PC-9 (cell line): Measurements from ENCODE around the gene COX4I1.

Source experiments
- EZH2 ChIP-seq: fragments of 200-600 bp; sonication (generic); IDR thresholded peaks from 2 replicates; pipeline ENCODE4 v1.8.0; 2017; ENCODE audit warnings: antibody characterized with exemption, low read depth
- TF ChIP-seq, protein P1 (sequence below): fragments of 200-600 bp; sonication (generic); conservative IDR thresholded peaks from 2 replicates; pipeline ENCODE4 v1.6.1; 2017; ENCODE audit warnings: mixed run types, antibody characterized with exemption, mild to moderate bottlenecking, moderate library complexity

DNA sequence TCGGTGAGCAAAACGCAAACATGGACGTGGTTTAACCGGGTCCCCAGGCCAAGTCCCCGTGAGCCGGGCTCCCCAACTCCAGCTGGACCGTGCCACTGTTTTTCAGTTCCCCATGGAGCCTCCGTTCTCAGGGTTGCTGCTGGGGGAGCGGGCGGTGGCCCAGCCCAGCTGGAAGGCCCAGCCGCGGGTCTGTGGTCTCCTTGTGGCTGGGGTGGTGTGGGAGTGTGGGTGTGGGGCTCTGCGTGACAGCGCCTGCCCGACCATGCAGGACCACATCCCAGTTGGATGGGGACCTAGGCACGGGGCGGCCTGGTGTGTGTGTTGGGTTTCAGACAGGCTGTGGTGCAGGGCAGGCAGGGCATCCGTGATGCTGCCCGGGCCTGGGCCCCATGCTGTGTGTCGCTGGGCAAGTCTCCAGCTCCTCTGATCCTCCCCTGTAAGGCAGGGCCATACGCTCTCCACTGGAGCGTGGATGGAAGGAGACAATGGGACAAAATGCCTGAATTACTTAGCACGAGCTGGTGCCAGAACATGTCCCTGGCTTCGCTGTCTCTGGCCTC is 40.3 kb downstream of the COX4I1 start:
- TF ChIP-seq, protein P1, sequence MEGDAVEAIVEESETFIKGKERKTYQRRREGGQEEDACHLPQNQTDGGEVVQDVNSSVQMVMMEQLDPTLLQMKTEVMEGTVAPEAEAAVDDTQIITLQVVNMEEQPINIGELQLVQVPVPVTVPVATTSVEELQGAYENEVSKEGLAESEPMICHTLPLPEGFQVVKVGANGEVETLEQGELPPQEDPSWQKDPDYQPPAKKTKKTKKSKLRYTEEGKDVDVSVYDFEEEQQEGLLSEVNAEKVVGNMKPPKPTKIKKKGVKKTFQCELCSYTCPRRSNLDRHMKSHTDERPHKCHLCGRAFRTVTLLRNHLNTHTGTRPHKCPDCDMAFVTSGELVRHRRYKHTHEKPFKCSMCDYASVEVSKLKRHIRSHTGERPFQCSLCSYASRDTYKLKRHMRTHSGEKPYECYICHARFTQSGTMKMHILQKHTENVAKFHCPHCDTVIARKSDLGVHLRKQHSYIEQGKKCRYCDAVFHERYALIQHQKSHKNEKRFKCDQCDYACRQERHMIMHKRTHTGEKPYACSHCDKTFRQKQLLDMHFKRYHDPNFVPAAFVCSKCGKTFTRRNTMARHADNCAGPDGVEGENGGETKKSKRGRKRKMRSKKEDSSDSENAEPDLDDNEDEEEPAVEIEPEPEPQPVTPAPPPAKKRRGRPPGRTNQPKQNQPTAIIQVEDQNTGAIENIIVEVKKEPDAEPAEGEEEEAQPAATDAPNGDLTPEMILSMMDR = no peak
- TF ChIP-seq EZH2 = no peak
